Endodermal cell (in vitro differentiated cells): ENCODE measurements around the gene CDH6. TPM values are rescaled to one million over a fixed set of nuclear protein-coding genes. Genes with fewer than 3 reads are reported as not detected.

Experiments used
- DNase-seq: peaks from one replicate; pipeline ENCODE4 v3.0.0-alpha.2; 2017
- H3K27ac ChIP-seq: 2 replicates; pipeline ENCODE4 v1.5.1; 2013; ENCODE audit warnings: mild to moderate bottlenecking, low read depth, low read length, moderate library complexity
- H3K27me3 ChIP-seq: 2 replicates; pipeline ENCODE4 v1.6.1; 2013; ENCODE audit warnings: mild to moderate bottlenecking, low read length, moderate library complexity; ENCODE audit not compliant: insufficient read depth, control insufficient read depth, poor library complexity, severe bottlenecking
- H3K36me3 ChIP-seq: 2 replicates; pipeline ENCODE4 v1.7.0; 2013; ENCODE audit warnings: mild to moderate bottlenecking, low read length, moderate library complexity; ENCODE audit not compliant: control insufficient read depth, insufficient read depth
- H3K4me1 ChIP-seq: one replicate; pipeline ENCODE4 v1.7.0; 2013; ENCODE audit warnings: low read length; ENCODE audit not compliant: control insufficient read depth, insufficient read depth
- H3K4me3 ChIP-seq: 2 replicates; pipeline ENCODE4 v1.5.1; 2013; ENCODE audit warnings: mild to moderate bottlenecking, low read length, moderate library complexity
- H3K9ac ChIP-seq: 2 replicates; pipeline ENCODE4 v1.6.1; 2013; ENCODE audit warnings: mild to moderate bottlenecking, low read length, moderate library complexity; ENCODE audit not compliant: poor library complexity, severe bottlenecking; ENCODE audit errors: extremely low read depth
- H3K9me3 ChIP-seq: 2 replicates; pipeline ENCODE4 v1.6.1; 2013; ENCODE audit warnings: mild to moderate bottlenecking, low read length, moderate library complexity; ENCODE audit not compliant: control insufficient read depth
- H3K27ac Mint-ChIP-seq: 2 replicates; pipeline ENCODE4 v1.8.0; 2020; ENCODE audit warnings: mixed read lengths
- H3K27me3 Mint-ChIP-seq: 2 replicates; pipeline ENCODE4 v1.8.0; 2021; ENCODE audit warnings: mild to moderate bottlenecking, mixed read lengths; ENCODE audit not compliant: insufficient read depth
- H3K36me3 Mint-ChIP-seq: 2 replicates; pipeline ENCODE4 v1.8.0; 2020; ENCODE audit warnings: low read depth, mixed read lengths
- H3K4me1 Mint-ChIP-seq: 2 replicates; pipeline ENCODE4 v1.8.0; 2020; ENCODE audit warnings: mixed read lengths
- H3K4me3 Mint-ChIP-seq: 2 replicates; pipeline ENCODE4 v1.8.0; 2020; ENCODE audit warnings: mild to moderate bottlenecking, moderate library complexity, mixed read lengths
- H3K9me3 Mint-ChIP-seq: 2 replicates; pipeline ENCODE4 v1.8.0; 2020; ENCODE audit warnings: mild to moderate bottlenecking, mixed read lengths
- CTCF ChIP-seq: fragments of 200-600 bp; sonication (generic); conservative IDR thresholded peaks from 2 replicates; pipeline ENCODE4 v1.5.0; 2021; ENCODE audit warnings: antibody characterized with exemption, mild to moderate bottlenecking
- WGBS, 2 experiments: methylation state at CpG; one replicate each; pipeline versions ENCODE4 v1.1.5 to v1.1.7; 2013; ENCODE audit warnings: missing lambda C conversion rate in 2 of 2, mixed read lengths in 1 of 2; ENCODE audit not compliant: insufficient coverage in 1 of 2, insufficient read length in 1 of 2; 5-methylcytosine and 5-hydroxymethylcytosine counted together
- total RNA-seq, 2 donors: library from RNA; stranded (reverse); fragmentation: NEBNext Ultra II Directional in 1 of 2; extraction: Animal tissue kit (Norgen Biotek cat#: 25700) in 1 of 2; gene quantifications; 2 replicates in 1 of 2; 3 replicates in 1 of 2; pipeline ENCODE4 v1.2.1, GENCODE V29; 2021

The CDH6 gene
- total RNA-seq, 2 donors from 2014 or later = 1.1 TPM

GRCh38 chr5:31365776-31366175 is 172.3 kb downstream of the CDH6 start:
- no peaks in the 10 kb centered on the region for H3K27me3 Mint-ChIP-seq

GRCh38 chr5:31366941-31367340 is 173.5 kb downstream of the CDH6 start:
- Mint-ChIP-seq H3K27me3 (no peaks in the 10 kb centered on the region), H3K36me3 (no peaks in the 10 kb centered on the region), H3K27ac (no peak overlapping the region), H3K4me1 (no peaks in the 10 kb centered on the region), H3K9me3 (no peaks in the 10 kb centered on the region), H3K4me3 (no peak overlapping the region)
- no peak overlapping the region for H3K4me3 ChIP-seq
- H3K36me3 ChIP-seq = no peaks in the 10 kb centered on the region
- DNase-seq = no peak
- no peaks in the 10 kb centered on the region for H3K27me3 ChIP-seq
- H3K4me1 ChIP-seq = no peaks in the 10 kb centered on the region
- H3K9ac ChIP-seq = no peak overlapping the region
- no peak for TF ChIP-seq CTCF
- H3K9me3 ChIP-seq = peaks cover 6% of the 10 kb centered on the region
- no peak overlapping the region for H3K27ac ChIP-seq
- WGBS, 2 experiments = 88 to 91% methylated on average over 4 to 5 of the region's 5 CpGs

More at GRCh38 chr5:31365776-31366175, 172.3 kb downstream of the CDH6 start:
- no peaks in the 10 kb centered on the region for H3K36me3 ChIP-seq
- no peaks in the 10 kb centered on the region for H3K27me3 ChIP-seq
- H3K4me3 Mint-ChIP-seq = no peak overlapping the region
- TF ChIP-seq CTCF = no peak
- no peaks in the 10 kb centered on the region for H3K4me1 ChIP-seq
- no peak overlapping the region for H3K9ac ChIP-seq
- H3K4me1 Mint-ChIP-seq = no peaks in the 10 kb centered on the region
- no peak overlapping the region for H3K27ac Mint-ChIP-seq
- H3K36me3 Mint-ChIP-seq = no peaks in the 10 kb centered on the region
- DNase-seq = no peak
- H3K4me3 ChIP-seq = no peak overlapping the region
- no peak overlapping the region for H3K27ac ChIP-seq
- no peaks in the 10 kb centered on the region for H3K9me3 Mint-ChIP-seq
- peaks cover 6% of the 10 kb centered on the region for H3K9me3 ChIP-seq
- WGBS, 2 experiments = 94 to 100% methylated on average over 3 of the region's 3 CpGs

- whole genome bisulfite sequencing, 2 experiments = 80 to 100% methylated on average over 1 of the region's 1 CpG
- no peak overlapping the region for H3K4me3 Mint-ChIP-seq
- Histone ChIP-seq H3K9me3 (no peaks in the 10 kb centered on the region), H3K4me3 (no peak overlapping the region), H3K9ac (no peak overlapping the region), H3K4me1 (no peaks in the 10 kb centered on the region), H3K27me3 (no peaks in the 10 kb centered on the region), H3K36me3 (no peaks in the 10 kb centered on the region), H3K27ac (no peak overlapping the region)
- H3K9me3 Mint-ChIP-seq = no peaks in the 10 kb centered on the region
- no peak for TF ChIP-seq CTCF
- H3K36me3 Mint-ChIP-seq = no peaks in the 10 kb centered on the region
- no peak for DNase-seq
- peaks cover 6% of the 10 kb centered on the region for H3K4me1 Mint-ChIP-seq
- no peaks in the 10 kb centered on the region for H3K27me3 Mint-ChIP-seq
- no peak overlapping the region for H3K27ac Mint-ChIP-seq
Measured at GRCh38 chr5:31372124-31372523, 178.6 kb downstream of the CDH6 start.
